HAP-1 (cell line): Measurements from ENCODE around the gene PWP1.
"Not testable (repeated sequence)": the region's sequence is repeated elsewhere in the genome, so short reads cannot be mapped to it uniquely, and the experiment has no call there.

ENCODE experiments used
- DNase-seq, 2 experiments: peaks; one replicate each; pipeline ENCODE4 v3.0.0-alpha.2; 2016 to 2020; ENCODE audit warnings: low spot score in 2 of 2
- H3K27me3 ChIP-seq: fragments of 250-450 bp; sonication (Bioruptor Pico); 2 replicates; pipeline ENCODE4 v1.5.1; 2020; ENCODE audit warnings: low read depth, mild to moderate bottlenecking, moderate library complexity
- H3K36me3 ChIP-seq: fragments of 250-450 bp; sonication (Bioruptor Pico); replicated peaks from 2 replicates; pipeline ENCODE4 v1.5.1; 2020; ENCODE audit warnings: mild to moderate bottlenecking
- H3K4me1 ChIP-seq: fragments of 250-450 bp; sonication (Bioruptor Pico); 2 replicates; pipeline ENCODE4 v1.5.1; 2020; ENCODE audit warnings: mild to moderate bottlenecking
- H3K4me3 ChIP-seq: fragments of 250-450 bp; sonication (Bioruptor Pico); 2 replicates; pipeline ENCODE4 v1.5.1; 2020; ENCODE audit warnings: mild to moderate bottlenecking, moderate library complexity
- H3K9me3 ChIP-seq: fragments of 250-450 bp; sonication (Bioruptor Pico); 2 replicates; pipeline ENCODE4 v1.5.1; 2020; ENCODE audit warnings: mild to moderate bottlenecking, moderate library complexity
- in situ Hi-C: fragments of 300-500 bp; cut with MboI; formaldehyde crosslinking; loops from 3 replicates; pipeline ENCODE4 v1.14.3; 2020; ENCODE audit warnings: low sequenced_read_pairs, inconsistent platforms, mixed read lengths

PWP1 gene

DNA sequence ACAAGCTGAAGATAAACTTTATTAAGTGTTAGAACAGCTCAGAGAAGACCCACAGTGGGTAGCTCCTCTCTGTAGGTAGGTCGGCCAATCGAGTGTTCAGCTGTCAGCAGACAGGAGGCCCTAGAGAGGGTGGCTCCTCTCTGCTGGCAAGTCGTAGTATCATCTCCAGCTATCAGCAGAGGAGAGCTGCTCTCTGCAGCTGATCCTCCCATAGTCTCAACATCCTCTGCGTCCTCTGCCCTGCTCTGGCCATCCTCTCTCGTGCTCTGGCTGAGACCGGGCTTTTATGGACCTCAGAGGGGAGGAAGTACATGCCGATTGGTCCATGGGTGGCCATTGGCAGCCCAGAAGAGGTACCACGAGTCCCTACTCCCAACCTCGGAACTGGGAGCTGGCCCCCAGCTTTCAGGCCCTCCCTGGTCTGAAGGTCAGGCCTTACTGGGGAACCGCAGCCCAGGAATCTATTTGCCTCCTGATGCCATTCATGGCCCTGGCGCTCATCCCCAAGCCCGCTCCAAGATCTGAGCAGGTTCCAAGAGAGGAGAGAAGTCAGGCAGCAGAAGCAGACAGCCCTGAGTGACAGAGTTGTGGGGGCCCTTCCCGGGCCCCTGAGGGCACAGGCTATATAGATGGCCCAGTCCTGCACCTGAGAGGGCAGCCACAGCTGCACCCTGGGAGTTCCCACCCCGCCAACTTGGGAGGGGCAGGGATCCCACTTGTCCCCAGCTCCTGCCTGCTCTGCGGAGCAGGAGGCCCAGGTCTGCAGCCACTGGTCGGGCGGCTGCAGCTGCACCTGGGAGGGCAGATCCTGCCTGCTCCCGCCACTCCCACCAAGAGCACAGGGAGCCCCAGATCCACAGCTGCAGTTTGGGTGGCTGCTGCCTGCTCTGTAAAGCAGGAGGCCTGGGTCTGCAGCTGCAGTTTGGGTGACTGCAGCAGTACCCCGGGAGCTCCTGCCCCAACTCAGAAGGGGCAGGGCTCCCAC lies 3.5 kb upstream of the PWP1 start:
- in situ Hi-C loops, result loop anchor here (25.0 kb wide), 1 partner anchor 830 kb away; the partner anchor contains the start of gene FICD
- H3K27me3 ChIP-seq, result peaks cover 32% of the 10 kb centered on the region

DNA sequence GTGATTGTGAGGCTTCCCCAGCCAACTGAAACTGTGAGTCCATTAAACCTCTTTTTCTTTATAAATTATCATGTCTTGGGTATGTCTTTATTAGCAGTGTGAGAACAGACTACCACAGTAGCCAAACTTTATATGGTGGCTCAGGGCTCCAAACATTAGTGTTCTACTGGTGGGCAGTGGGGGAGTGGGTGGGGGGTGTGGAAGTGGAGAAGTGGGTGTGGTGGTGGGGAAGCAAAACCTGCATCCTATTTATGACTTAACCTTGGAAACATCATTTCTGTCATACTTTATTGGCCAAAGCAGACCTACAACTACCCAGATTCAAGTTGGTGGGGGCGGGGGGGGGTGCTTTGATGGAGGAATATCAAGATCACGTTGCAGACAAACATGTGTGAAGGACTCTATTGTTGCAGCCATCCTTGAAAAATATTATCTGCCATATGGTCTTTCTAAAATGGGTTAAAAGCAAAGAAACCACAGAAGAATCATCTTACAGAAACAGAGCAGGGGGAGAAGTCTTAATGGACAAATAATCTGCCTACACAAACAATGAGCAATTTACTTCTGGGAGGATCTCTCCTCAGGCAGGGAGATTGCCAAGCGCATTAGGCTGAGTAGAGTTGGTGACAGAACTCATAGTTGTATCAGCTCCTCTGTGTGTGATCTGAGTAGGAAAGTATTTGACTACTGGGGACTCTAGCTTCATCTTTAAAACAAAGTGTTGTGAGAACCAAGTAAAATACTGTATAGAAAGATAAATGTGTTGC lies 1.4 kb upstream of the PWP1 start:
- H3K9me3 ChIP-seq, result no peaks in the 10 kb centered on the region
- no peak for DNase-seq
- in situ Hi-C loops, result loop anchor here (25.0 kb wide), 1 partner anchor 828 kb away; the partner anchor contains the start of gene FICD

More for the DNA sequence above, 3.5 kb upstream of the PWP1 start:
- H3K4me3 ChIP-seq, result no peak overlapping the region
- H3K4me1 ChIP-seq, result peaks cover 5% of the 10 kb centered on the region
- H3K9me3 ChIP-seq, result no peaks in the 10 kb centered on the region
- DNase-seq, result no peak
- no peaks in the 10 kb centered on the region for H3K36me3 ChIP-seq

DNA sequence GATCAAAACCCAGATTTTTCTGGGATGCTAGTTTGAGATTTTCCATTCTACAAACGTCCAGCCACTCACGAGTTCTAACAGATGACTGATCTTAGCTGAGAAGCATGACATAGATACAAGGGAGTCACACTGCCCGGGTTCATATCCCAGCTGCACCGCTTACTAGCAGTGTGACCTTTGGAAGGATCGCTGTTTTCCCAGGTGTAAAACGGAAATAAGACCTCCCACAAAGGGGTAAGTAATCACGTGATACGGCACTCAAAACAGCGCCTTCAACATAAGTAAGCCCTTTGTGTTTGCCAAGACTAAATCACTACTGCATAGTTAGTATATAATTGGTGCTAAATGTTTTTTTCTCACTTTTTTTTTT lies 624 bp upstream of the PWP1 start:
- peak overlapping the region; percentile 88 for H3K4me3 ChIP-seq
- in situ Hi-C loops, result loop anchor here (5.0 to 25.0 kb wide), 2 partner anchors 72 to 827 kb away; partner anchors contain the start of gene FICD
- H3K36me3 ChIP-seq, result peaks cover 20% of the 10 kb centered on the region
- DNase-seq, result peak; percentile 29 to 48
- no peaks in the 10 kb centered on the region for H3K9me3 ChIP-seq
- H3K4me1 ChIP-seq, result peaks cover 5% of the 10 kb centered on the region
- H3K27me3 ChIP-seq, result peaks cover 11% of the 10 kb centered on the region

More for the DNA sequence above, 1.4 kb upstream of the PWP1 start:
- peaks cover 12% of the 10 kb centered on the region for H3K36me3 ChIP-seq
- peaks cover 5% of the 10 kb centered on the region for H3K4me1 ChIP-seq
- peaks cover 18% of the 10 kb centered on the region for H3K27me3 ChIP-seq
- H3K4me3 ChIP-seq, result peak overlapping the region; percentile 88

DNA sequence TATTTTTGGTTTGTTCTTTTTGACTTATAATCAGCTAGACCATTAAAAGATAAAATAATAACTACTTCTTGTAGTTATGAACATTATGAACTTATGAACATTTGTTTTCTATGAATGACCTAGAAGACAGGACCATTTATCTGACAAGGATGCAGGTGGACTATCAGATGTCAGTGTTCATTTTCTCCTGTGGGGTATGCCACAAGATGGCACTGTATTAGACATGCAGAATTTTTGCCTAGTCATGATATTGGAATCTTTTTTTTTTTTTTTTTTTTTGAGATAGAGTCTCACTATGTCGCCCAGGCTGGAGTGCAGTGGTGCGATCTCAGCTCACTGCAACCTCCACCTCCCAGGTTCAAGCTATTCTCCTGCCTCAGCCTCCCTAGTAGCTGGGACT lies 10.2 kb downstream of the PWP1 start:
- in situ Hi-C loops, result loop anchor here (25.0 kb wide), 1 partner anchor 817 kb away; the partner anchor contains the start of gene FICD

DNA sequence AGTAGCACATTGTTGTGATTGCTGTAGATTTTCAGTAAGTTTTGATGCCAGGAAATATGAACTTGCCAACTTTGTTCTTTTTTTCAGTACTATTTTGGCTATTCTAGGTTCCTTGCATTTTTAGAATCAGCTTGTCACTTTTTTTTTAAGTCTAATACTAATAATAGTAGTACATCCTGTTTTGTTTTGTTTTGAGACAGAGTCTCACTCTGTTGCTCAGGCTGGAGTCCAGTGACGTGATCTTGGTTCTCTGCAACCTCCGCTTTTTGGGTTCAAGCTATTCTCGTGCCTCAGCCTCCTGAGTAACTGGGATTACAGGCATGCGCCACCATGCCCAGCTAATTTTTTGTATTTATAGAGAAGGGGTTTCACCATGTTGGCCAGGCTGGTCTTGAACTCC lies 16.5 kb downstream of the PWP1 start:
- Histone ChIP-seq H3K4me1 (no peaks in the 10 kb centered on the region), H3K36me3 (peaks cover 91% of the 10 kb centered on the region), H3K4me3 (no peak overlapping the region), H3K9me3 (no peaks in the 10 kb centered on the region), H3K27me3 (no peaks in the 10 kb centered on the region)
- in situ Hi-C loops, result no loop called here
- DNase-seq, result no peak

More for the DNA sequence above, 10.2 kb downstream of the PWP1 start:
- H3K4me3 ChIP-seq, H3K9me3 ChIP-seq, DNase-seq, H3K4me1 ChIP-seq, H3K27me3 ChIP-seq: not testable (repeated sequence)
- peaks cover 92% of the 10 kb centered on the region for H3K36me3 ChIP-seq

DNA sequence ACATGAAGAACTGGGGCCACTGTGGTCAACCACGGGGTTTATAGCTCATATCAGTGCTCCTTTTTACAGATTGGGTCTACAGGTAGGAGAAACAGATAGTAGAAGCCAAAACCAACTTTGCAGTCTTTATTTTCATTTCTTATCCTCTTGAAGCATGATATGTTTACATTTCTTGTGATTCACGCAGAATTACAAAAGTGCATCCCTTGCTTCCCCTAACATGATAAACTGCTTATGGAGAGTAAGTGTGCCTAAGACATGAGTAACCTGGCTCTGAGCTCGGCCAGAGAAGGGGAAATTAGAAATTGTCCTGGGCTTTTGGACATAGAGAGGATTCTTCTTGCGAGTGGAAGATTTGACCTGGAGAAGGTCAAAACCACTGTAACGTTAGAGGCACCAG lies 18.4 kb downstream of the PWP1 start:
- DNase-seq, result no peak
- H3K36me3 ChIP-seq, result peaks cover 84% of the 10 kb centered on the region
- H3K4me3 ChIP-seq, result no peak overlapping the region
- no peaks in the 10 kb centered on the region for H3K9me3 ChIP-seq
- no peaks in the 10 kb centered on the region for H3K27me3 ChIP-seq
- in situ Hi-C loops, result no loop called here
- H3K4me1 ChIP-seq, result no peaks in the 10 kb centered on the region

DNA sequence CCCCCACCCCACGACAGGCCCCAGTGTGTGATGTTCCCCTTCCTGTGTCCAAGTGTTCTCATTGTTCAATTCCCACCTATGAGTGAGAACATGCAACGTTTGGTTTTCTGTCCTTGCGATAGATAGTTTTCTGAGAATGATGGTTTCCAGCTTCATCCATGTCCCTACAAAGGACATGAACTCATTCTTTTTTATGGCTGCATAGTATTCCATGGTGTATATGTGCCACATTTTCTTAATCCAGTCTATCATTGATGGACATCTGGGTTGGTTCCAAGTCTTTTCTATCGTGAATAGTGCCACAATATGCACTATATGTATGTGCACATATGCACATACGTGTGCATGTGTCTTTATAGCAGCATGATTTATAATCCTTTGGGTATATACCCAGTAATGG lies 19.9 kb downstream of the PWP1 start:
- in situ Hi-C loops, H3K4me3 ChIP-seq, H3K9me3 ChIP-seq, DNase-seq, H3K4me1 ChIP-seq, H3K27me3 ChIP-seq: not testable (repeated sequence)
- peaks cover 84% of the 10 kb centered on the region for H3K36me3 ChIP-seq

DNA sequence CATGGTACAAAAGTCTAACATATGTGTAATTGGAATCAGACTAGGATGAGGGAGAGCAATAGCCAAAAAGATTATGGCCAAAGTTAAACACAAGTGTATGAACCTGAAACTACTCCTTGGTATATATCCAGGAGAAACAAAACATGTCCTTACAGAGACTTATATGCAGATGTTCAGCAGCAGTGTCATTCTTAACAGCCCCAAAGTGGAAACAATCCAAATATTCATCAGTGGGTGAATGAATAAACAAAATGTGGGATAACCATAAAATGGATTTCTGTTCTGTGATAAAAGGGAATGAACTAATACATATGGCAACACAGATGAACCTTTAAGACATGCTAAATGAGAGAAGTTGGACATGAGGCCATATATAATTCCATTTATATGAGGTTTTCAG lies 30.2 kb downstream of the PWP1 start:
- in situ Hi-C loops, result no loop called here
- H3K9me3 ChIP-seq, result no peaks in the 10 kb centered on the region
- H3K4me3 ChIP-seq, result no peak overlapping the region
- no peaks in the 10 kb centered on the region for H3K4me1 ChIP-seq
- DNase-seq, result no peak
- peaks cover 46% of the 10 kb centered on the region for H3K36me3 ChIP-seq
- H3K27me3 ChIP-seq, result no peaks in the 10 kb centered on the region

DNA sequence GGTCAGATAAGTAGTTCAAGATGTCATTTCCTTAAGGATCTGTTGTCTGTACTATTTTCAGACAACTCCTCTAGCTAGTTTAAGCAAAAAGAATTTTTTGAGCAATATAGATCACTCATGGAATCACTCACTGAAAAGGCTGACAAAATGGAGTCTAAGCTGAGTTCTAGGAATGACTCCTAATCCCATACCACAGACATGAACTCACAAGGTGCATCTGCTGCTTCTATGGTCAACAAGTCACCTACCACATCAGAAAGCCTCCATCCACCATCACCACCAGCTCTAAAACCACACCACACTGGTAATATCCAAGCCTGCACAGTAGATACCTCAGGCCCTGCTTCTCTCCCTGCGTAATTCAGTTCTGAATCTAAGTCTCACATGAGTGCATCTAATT lies 33.0 kb downstream of the PWP1 start:
- Histone ChIP-seq H3K4me3 (no peak overlapping the region), H3K9me3 (no peaks in the 10 kb centered on the region), H3K36me3 (peaks cover 23% of the 10 kb centered on the region), H3K4me1 (no peaks in the 10 kb centered on the region), H3K27me3 (no peaks in the 10 kb centered on the region)
- in situ Hi-C loops, result no loop called here
- no peak for DNase-seq

DNA sequence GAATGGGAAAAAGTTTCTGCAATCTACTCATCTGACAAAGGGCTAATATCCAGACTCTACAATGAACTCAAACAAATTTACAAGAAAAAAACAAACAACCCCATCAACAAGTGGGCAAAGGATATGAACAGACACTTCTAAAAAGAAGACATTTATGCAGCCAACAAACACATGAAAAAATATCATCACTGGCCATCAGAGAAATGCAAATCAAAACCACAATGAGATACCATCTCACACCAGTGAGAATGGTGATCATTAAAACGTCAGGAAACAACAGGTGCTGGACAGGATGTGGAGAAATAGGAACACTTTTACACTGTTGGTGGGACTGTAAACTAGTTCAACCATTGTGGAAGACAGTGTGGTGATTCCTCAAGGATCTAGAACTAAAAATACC lies 41.7 kb downstream of the PWP1 start:
- in situ Hi-C loops, result loop anchor here (25.0 kb wide), 1 partner anchor 810 kb away; no protein-coding TSS in a partner anchor
- not testable (repeated sequence) for H3K36me3 ChIP-seq, H3K4me3 ChIP-seq, H3K4me1 ChIP-seq, DNase-seq, H3K27me3 ChIP-seq, H3K9me3 ChIP-seq

DNA sequence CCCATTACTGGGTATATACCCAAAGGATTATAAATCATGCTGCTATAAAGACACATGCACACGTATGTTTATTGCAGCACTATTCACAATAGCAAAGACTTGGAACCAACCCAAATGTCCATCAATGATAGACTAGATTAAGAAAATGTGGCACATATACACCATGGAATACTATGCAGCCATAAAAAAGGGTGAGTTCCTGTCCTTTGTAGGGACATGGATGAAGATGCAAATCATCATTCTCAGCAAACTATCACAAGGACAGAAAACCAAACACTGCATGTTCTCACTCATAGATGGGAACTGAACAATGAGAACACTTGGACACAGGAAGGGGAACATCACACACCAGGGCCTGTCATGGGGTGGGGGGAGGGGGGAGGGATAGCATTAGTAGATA lies 42.1 kb downstream of the PWP1 start:
- in situ Hi-C loops, result loop anchor here (25.0 kb wide), 1 partner anchor 810 kb away; no protein-coding TSS in a partner anchor
- H3K4me1 ChIP-seq, H3K36me3 ChIP-seq: not testable (repeated sequence)

DNA sequence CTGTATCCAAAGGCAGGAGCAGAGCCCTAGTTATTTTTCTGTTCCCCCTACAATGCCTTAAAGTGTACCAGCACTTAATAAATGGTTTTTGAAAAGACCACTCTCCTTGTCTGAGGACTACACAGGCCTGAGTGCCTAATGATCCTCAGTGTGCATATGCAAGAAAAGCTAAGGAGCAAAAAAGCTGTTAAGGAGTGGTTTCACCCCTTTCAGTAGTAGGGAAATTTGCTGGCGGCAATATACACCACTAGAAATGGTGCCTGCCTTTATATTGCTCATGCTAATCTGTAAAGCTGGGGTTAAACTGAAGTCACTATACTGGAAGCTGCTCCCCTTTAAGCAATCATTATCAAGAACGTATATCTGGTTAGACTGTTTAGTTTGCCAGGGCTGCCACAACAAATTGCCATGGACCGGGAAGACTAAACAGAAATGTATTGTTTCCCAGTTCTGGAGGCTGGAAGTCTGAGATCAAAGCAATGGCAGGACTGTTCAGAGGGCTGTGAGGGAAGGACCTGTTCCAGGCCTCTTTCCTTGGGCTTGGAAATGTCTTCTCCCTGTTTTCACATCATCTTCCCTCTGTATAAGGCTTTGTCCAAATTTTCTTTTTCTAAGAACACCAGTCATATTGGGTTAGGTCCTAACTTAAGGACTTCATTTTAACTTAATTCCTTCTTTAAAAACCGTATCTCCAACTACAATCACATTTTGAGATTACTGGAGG lies 45.2 kb downstream of the PWP1 start:
- H3K4me1 ChIP-seq, result no peaks in the 10 kb centered on the region
- in situ Hi-C loops, result loop anchor here (25.0 kb wide), 1 partner anchor 807 kb away; no protein-coding TSS in a partner anchor
- DNase-seq, result no peak

More for the DNA sequence above, 42.1 kb downstream of the PWP1 start:
- not testable (repeated sequence) for H3K9me3 ChIP-seq, DNase-seq, H3K27me3 ChIP-seq, H3K4me3 ChIP-seq

DNA sequence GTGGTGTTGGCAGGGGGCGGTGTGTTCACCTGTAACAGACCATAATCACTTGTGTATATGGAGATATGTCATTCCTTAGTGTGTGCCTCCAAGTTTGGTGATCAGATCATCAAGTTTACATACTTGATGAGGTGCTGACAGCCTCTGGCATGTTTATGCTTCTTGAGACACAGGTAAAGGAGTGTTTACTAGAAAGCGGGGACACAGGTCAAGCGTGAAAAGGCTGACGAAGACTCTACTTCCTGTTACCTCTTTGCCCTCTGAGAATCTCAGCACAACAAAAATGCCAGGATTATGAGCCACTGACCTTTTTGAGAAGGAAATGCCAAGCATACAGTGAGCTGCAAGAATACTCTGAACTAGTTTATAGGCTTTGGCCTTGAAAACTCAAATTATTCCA lies 45.8 kb downstream of the PWP1 start:
- H3K27me3 ChIP-seq, result no peaks in the 10 kb centered on the region
- no peak for DNase-seq
- no peaks in the 10 kb centered on the region for H3K9me3 ChIP-seq
- peaks cover 34% of the 10 kb centered on the region for H3K36me3 ChIP-seq
- H3K4me1 ChIP-seq, result no peaks in the 10 kb centered on the region
- in situ Hi-C loops, result loop anchor here (25.0 kb wide), 1 partner anchor 806 kb away; no protein-coding TSS in a partner anchor
- H3K4me3 ChIP-seq, result no peak overlapping the region

More for the DNA sequence above, 45.2 kb downstream of the PWP1 start:
- Histone ChIP-seq H3K27me3 (no peaks in the 10 kb centered on the region), H3K9me3 (no peaks in the 10 kb centered on the region), H3K36me3 (peaks cover 28% of the 10 kb centered on the region), H3K4me3 (no peak overlapping the region)
